ENCODE results near the gene PTCD2. TPM values are rescaled to one million over a fixed set of nuclear protein-coding genes. Genes with fewer than 3 reads are reported as not detected.

PTCD2 gene
- total RNA-seq, 1 experiment from 2014 or later: 19.3 TPM

DNA sequence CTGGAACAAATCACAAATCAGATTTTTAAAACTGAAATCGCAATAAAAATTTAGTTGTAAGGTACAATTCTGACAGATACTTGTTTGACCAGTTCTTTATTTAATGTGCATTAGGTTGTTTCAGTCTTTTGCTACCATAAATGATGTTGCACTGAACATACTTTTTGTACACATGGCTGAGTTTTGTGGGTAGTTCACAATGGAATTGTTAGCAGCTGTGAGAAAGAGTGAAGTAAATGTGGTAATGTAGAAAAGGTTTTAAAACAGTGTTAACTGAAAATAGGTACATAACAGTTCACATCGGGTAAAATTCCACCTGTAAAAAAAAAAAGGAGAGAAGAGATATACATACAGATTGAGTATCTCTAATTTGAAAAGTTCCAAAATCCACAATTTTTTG lies 25.7 kb upstream of the PTCD2 start:
- Histone ChIP-seq H3K4me1 (ENCODE audit: control insufficient read depth in 1 of 2, insufficient read depth in 2 of 2, low read length in 2 of 2) (no peaks in the 10 kb centered on the region), H3K9me3 (ENCODE audit: control insufficient read depth in 1 of 2, insufficient read depth in 1 of 2, low read depth in 1 of 2, low read length in 2 of 2) (no peaks in the 10 kb centered on the region), H3K27me3 (ENCODE audit: insufficient read depth, low read length) (no peaks in the 10 kb centered on the region), H3K79me2 (ENCODE audit: insufficient read depth, low read length) (peaks cover 67% of the 10 kb centered on the region), H4K20me1 (ENCODE audit: insufficient read depth) (0 out of 2 replicates have a peak, but pooled peaks cover 3% of the 10 kb centered on the region), H3K27ac (ENCODE audit: low read depth, low read length) (no peak overlapping the region), H3K9me2 (ENCODE audit: insufficient read depth) (no peaks in the 10 kb centered on the region), H3K9ac (ENCODE audit: low read length) (no peak overlapping the region), H3K36me3 (ENCODE audit: control insufficient read depth in 1 of 2, insufficient read depth in 2 of 2, low read length in 2 of 2) (peaks cover 14 to 30% of the 10 kb centered on the region in 2 experiments; a peak in 3 of 4 replicates), H3K4me2 (ENCODE audit: low read length) (no peak overlapping the region), H3K4me3 (replicated peaks in 1 of 2; ENCODE audit: low read depth in 1 of 2, low read length in 2 of 2) (no peak overlapping the region), H2AFZ (ENCODE audit: low read depth, low read length, poor library complexity, severe bottlenecking) (no peak overlapping the region)
- DNase-seq (ENCODE audit: low read depth, low spot score) (no peak), ATAC-seq (no peak)
- ChIA-PET RAD21 (ENCODE audit: low non-redundant PET in 1 of 2, low total read pairs in 2 of 2, uncharacterized antibody in 2 of 2, unreplicated experiment in 2 of 2) (no interaction called here), CTCF (no interaction called here), POLR2A (no interaction called here)
- intact Hi-C loops (cut with micrococcal nuclease): no loop called here
- no TSS peak for BruUV-seq (replicated peaks)
- TF ChIP-seq EZH2phosphoT487 (IDR thresholded peaks at IDR 0.05; ENCODE audit: borderline replicate concordance) (no peak), RAD21 (IDR thresholded peaks at IDR 0.05; ENCODE audit: low read depth) (no peak), JUND (IDR thresholded peaks at IDR 0.05) (no peak), ZBTB33 (IDR thresholded peaks at IDR 0.05; ENCODE audit: extremely low read depth, insufficient replicate concordance, low read length) (no peak), TCF7L2 (IDR thresholded peaks at IDR 0.05; ENCODE audit: borderline replicate concordance, extremely low read depth, insufficient read depth, insufficient read length) (no peak), ZFX (IDR thresholded peaks at IDR 0.05) (no peak), SP1 (IDR thresholded peaks at IDR 0.05; ENCODE audit: low read depth) (no peak), YY1 (IDR thresholded peaks at IDR 0.05; ENCODE audit: extremely low read depth, insufficient replicate concordance, low read depth, low read length) (no peak), ATF3 (IDR thresholded peaks at IDR 0.05) (no peak), ELF1 (IDR thresholded peaks at IDR 0.05; ENCODE audit: borderline replicate concordance, low read depth) (no peak), CEBPB (IDR thresholded peaks at IDR 0.05; ENCODE audit: low read depth) (no peak), SRF (IDR thresholded peaks at IDR 0.05; ENCODE audit: low read depth) (no peak), POLR2AphosphoS5 (IDR thresholded peaks at IDR 0.05; ENCODE audit: low read depth, low read length) (no peak), ZNF274 (IDR thresholded peaks at IDR 0.05; ENCODE audit: low read depth, low read length) (no peak), EGR1 (IDR thresholded peaks at IDR 0.05; ENCODE audit: low read depth) (no peak)

All from HCT116 (cell line).